Testis (tissue), 3 donors: ENCODE data around the gene PTGDS. TPM values are rescaled to one million over a fixed set of nuclear protein-coding genes. Genes with fewer than 3 reads are reported as not detected.

Experiments
- DNase-seq: peaks from one replicate; pipeline ENCODE4 v3.0.0-alpha.2; 2019
- H3K27ac ChIP-seq, 2 donors: fragments of 200-600 bp; sonication (generic); one replicate each; pipeline ENCODE4 v1.5.1; 2019
- H3K27me3 ChIP-seq: fragments of 200-600 bp; sonication (generic); one replicate; pipeline ENCODE4 v1.5.1; 2019
- H3K36me3 ChIP-seq: fragments of 200-600 bp; sonication (generic); one replicate; pipeline ENCODE4 v1.5.1; 2017; ENCODE audit warnings: low read depth; ENCODE audit errors: missing control alignments
- H3K4me1 ChIP-seq: fragments of 200-600 bp; sonication (generic); one replicate; pipeline ENCODE4 v1.5.1; 2019
- H3K4me3 ChIP-seq, 2 donors: fragments of 200-600 bp; sonication (generic); one replicate each; pipeline ENCODE4 v1.5.1; 2017 to 2019
- H3K9me3 ChIP-seq: fragments of 200-600 bp; sonication (generic); one replicate; pipeline ENCODE4 v1.5.1; 2017
- CTCF ChIP-seq, 3 experiments: fragments of 450-650 bp in 2 of 3; fragments of 200-600 bp in 1 of 3; sonication (generic) in 1 of 3; IDR thresholded peaks; one replicate each; pipeline ENCODE4 v1.5.1; 2016 to 2019; ENCODE audit warnings: antibody characterized with exemption in 3 of 3, mild to moderate bottlenecking in 2 of 3, moderate library complexity in 1 of 3
- POLR2A ChIP-seq: fragments of 450-650 bp; IDR thresholded peaks from one replicate; pipeline ENCODE4 v1.6.1; 2017; ENCODE audit warnings: antibody characterized with exemption, mild to moderate bottlenecking, moderate library complexity
- WGBS, 2 donors: methylation state at CpG; one replicate each; pipeline ENCODE4 v1.1.5; 2018; 5-methylcytosine and 5-hydroxymethylcytosine counted together
- intact Hi-C: fragments of 100-400 bp; cut with DNase I; formaldehyde crosslinking; loops from one replicate; pipeline ENCODE4 v1.15.1; 2023; ENCODE audit warnings: low total_unique reads
- polyA plus RNA-seq: library from polyadenylated mRNA; stranded (reverse); fragments of 350-450 nt; fragmentation: Illumina TruSeq; extraction: RNeasy Lipid Tissue Mini Kit (QIAGEN cat#74804); gene quantifications from one replicate; pipeline ENCODE4 v1.2.3, GENCODE V29; 2014; ENCODE audit warnings: low read depth, low replicate concordance; ENCODE audit not compliant: insufficient read depth
- total RNA-seq, 2 donors: library from RNA; depleted of rRNA; stranded (reverse); fragments of >200 nt; gene quantifications; one replicate each; pipeline ENCODE4 v1.2.3, GENCODE V29; 2016

PTGDS gene
- total and polyA plus RNA-seq, 3 donors from 2014 or later: 4,976 to 5,948 (median 5,554) TPM

GRCh38 chr9:136997830-136998234 is 20.5 kb downstream of the PTGDS start:
- no peaks in the 10 kb centered on the region for H3K9me3 ChIP-seq
- no peak for DNase-seq
- TF ChIP-seq POLR2A (no peak), CTCF (IDR thresholded peaks at IDR 0.05) (no peak)
- peaks cover 13% of the 10 kb centered on the region for H3K4me1 ChIP-seq
- no peak overlapping the region for H3K4me3 ChIP-seq
- no peaks in the 10 kb centered on the region for H3K27me3 ChIP-seq
- no peak overlapping the region for H3K27ac ChIP-seq
- WGBS, 2 donors: 81 to 85% methylated on average over 18 of the region's 18 CpGs
- intact Hi-C loops: no loop called here
- H3K36me3 ChIP-seq: no peaks in the 10 kb centered on the region

GRCh38 chr9:137000177-137000930 is 23.1 kb downstream of the PTGDS start:
- intact Hi-C loops: no loop called here
- no peak for DNase-seq
- Histone ChIP-seq H3K9me3 (no peaks in the 10 kb centered on the region), H3K27me3 (no peaks in the 10 kb centered on the region), H3K36me3 (no peaks in the 10 kb centered on the region), H3K4me1 (peaks cover 8% of the 10 kb centered on the region), H3K4me3 (no peak overlapping the region), H3K27ac (no peak overlapping the region)
- TF ChIP-seq CTCF (IDR thresholded peaks at IDR 0.05) (no peak), POLR2A (no peak)
- 78 to 83% methylated on average over 9 to 10 of the region's 10 CpGs for WGBS, 2 donors

- intact Hi-C loops: no loop called here
- no peaks in the 10 kb centered on the region for H3K9me3 ChIP-seq
- no peak for DNase-seq
- no peak overlapping the region for H3K27ac ChIP-seq
- no peaks in the 10 kb centered on the region for H3K36me3 ChIP-seq
- no peak overlapping the region for H3K4me3 ChIP-seq
- TF ChIP-seq POLR2A (no peak), CTCF (IDR thresholded peaks at IDR 0.05) (no peak)
- H3K27me3 ChIP-seq: no peaks in the 10 kb centered on the region
- WGBS, 2 donors: 85 to 88% methylated on average over 19 to 20 of the region's 20 CpGs
- H3K4me1 ChIP-seq: peaks cover 12% of the 10 kb centered on the region
Observed at GRCh38 chr9:137001857-137002645, 24.7 kb downstream of the PTGDS start.

GRCh38 chr9:137002646-137003041 is 25.3 kb downstream of the PTGDS start:
- no peaks in the 10 kb centered on the region for H3K27me3 ChIP-seq
- WGBS, 2 donors: 85 to 94% methylated on average over 9 to 10 of the region's 10 CpGs
- intact Hi-C loops: no loop called here
- H3K9me3 ChIP-seq: no peaks in the 10 kb centered on the region
- no peak overlapping the region for H3K4me3 ChIP-seq
- DNase-seq: no peak
- H3K36me3 ChIP-seq: no peaks in the 10 kb centered on the region
- no peak overlapping the region for H3K27ac ChIP-seq
- H3K4me1 ChIP-seq: peaks cover 18% of the 10 kb centered on the region
- TF ChIP-seq POLR2A (no peak), CTCF (IDR thresholded peaks at IDR 0.05) (no peak)
